Tibial nerve (tissue), 4 donors: ENCODE measurements around the gene UTS2R. TPM values are rescaled to one million over a fixed set of nuclear protein-coding genes. Genes with fewer than 3 reads are reported as not detected.
"Not testable (repeated sequence)": the region's sequence is repeated elsewhere in the genome, so short reads cannot be mapped to it uniquely, and the experiment has no call there.

ENCODE experiments used
- DNase-seq, 2 donors: peaks; one replicate each; pipeline ENCODE4 v3.0.0-alpha.2; 2019; ENCODE audit warnings: low spot score in 2 of 2
- H3K27ac ChIP-seq, 4 donors: fragments of 200-600 bp; sonication (generic) in 3 of 4; one replicate each; pipeline ENCODE4 v1.5.1; 2017 to 2019; ENCODE audit warnings: mild to moderate bottlenecking in 1 of 4
- H3K27me3 ChIP-seq, 2 donors: fragments of 200-600 bp; sonication (generic) in 1 of 2; one replicate each; pipeline versions ENCODE4 v1.5.1 to v1.6.0; 2017 to 2019
- H3K36me3 ChIP-seq, 3 donors: fragments of 200-600 bp; sonication (generic); one replicate each; pipeline ENCODE4 v1.5.1; 2018 to 2019
- H3K4me1 ChIP-seq, 4 donors: fragments of 200-600 bp; sonication (generic) in 3 of 4; one replicate each; pipeline ENCODE4 v1.5.1; 2017 to 2019
- H3K4me3 ChIP-seq, 4 donors: fragments of 200-600 bp; sonication (generic) in 3 of 4; one replicate each; pipeline ENCODE4 v1.5.1; 2017 to 2019; ENCODE audit warnings: mild to moderate bottlenecking in 1 of 4, moderate library complexity in 1 of 4
- H3K9me3 ChIP-seq, 4 donors: fragments of 200-600 bp; sonication (generic) in 3 of 4; one replicate each; pipeline ENCODE4 v1.5.1; 2017 to 2019
- CTCF ChIP-seq, 5 experiments: fragments of 200-600 bp in 3 of 5; fragments of 450-650 bp in 2 of 5; sonication (generic) in 3 of 5; IDR thresholded peaks; one replicate each; pipeline ENCODE4 v1.5.1; 2016 to 2019; ENCODE audit warnings: antibody characterized with exemption in 5 of 5, mild to moderate bottlenecking in 3 of 5, moderate library complexity in 2 of 5
- EP300 ChIP-seq, 2 donors: sonication (generic); formaldehyde crosslinking; IDR thresholded peaks; one replicate each; pipeline ENCODE4 v1.6.1; 2017; ENCODE audit warnings: antibody characterized with exemption in 2 of 2, mild to moderate bottlenecking in 1 of 2
- POLR2A ChIP-seq, 2 donors: fragments of 450-650 bp; IDR thresholded peaks; one replicate each; pipeline ENCODE4 v1.6.1; 2017; ENCODE audit warnings: antibody characterized with exemption in 2 of 2, mild to moderate bottlenecking in 2 of 2, moderate library complexity in 2 of 2
- WGBS, 2 donors: methylation state at CpG; one replicate each; pipeline ENCODE4 v1.1.5; 2018; 5-methylcytosine and 5-hydroxymethylcytosine counted together
- total RNA-seq, 4 donors: library from RNA; depleted of rRNA; stranded (reverse); fragments of >200 nt; gene quantifications; one replicate each; pipeline ENCODE4 v1.1.0, GENCODE V29; 2016

UTS2R gene
- total RNA-seq, 4 donors from 2014 or later: 0.20 TPM; not detected in 3

DNA sequence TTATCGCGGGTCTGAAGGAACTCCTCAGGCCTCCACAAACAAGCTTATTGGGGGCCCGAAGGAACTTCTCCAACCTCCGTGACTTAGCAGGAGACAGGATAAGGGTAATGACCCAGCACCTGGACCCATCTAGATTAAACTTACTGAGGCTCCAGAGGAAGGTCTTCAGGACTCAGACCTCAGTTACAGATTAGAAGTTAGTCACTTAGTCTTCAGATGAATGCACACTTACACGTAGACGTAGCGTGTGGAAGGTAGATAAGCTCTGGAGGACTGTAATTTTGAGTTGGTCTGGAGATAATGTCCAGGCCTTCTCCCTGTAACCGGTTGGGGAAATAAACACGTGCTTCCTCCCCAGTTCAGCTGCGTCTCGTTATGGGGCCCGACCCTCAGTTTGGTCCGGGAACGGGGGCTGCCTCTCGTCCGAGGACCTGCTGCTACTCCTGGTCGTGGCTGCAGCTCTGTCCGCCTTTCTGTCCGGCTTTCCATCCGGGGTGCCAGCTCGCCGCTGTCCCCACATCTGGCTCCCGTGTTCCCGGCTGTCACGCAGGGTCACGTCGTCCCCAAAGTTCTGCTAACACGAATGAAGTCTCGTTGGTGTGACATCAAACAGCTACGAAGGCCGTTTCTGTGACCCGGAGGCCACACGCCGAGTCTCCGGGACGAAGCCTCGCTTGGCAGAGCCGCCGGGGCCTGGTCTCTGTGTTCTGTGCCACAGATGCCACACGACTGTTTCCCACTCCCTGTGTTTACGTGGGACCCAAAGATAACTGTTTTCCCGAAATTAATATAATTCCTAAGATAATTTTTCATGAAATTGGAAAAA, 26.2 kb upstream of the UTS2R start:
- no peak overlapping the region for H3K4me3 ChIP-seq
- no peaks in the 10 kb centered on the region for H3K36me3 ChIP-seq
- peaks cover 0 to 4% (median 0%) of the 10 kb centered on the region in 4 donors for H3K9me3 ChIP-seq
- peaks cover 0 to 14% (median 0%) of the 10 kb centered on the region in 4 donors for H3K4me1 ChIP-seq
- peaks cover 0 to 16% of the 10 kb centered on the region in 2 donors for H3K27me3 ChIP-seq
- no peak overlapping the region for H3K27ac ChIP-seq
- TF ChIP-seq EP300 (IDR thresholded peaks at IDR 0.05): no peak
- no peak for TF ChIP-seq CTCF (IDR thresholded peaks at IDR 0.05)
- TF ChIP-seq POLR2A (IDR thresholded peaks at IDR 0.05): no peak
- DNase-seq: no peak
- 79 to 81% methylated on average over 36 to 42 of the region's 42 CpGs for WGBS, 2 donors

DNA sequence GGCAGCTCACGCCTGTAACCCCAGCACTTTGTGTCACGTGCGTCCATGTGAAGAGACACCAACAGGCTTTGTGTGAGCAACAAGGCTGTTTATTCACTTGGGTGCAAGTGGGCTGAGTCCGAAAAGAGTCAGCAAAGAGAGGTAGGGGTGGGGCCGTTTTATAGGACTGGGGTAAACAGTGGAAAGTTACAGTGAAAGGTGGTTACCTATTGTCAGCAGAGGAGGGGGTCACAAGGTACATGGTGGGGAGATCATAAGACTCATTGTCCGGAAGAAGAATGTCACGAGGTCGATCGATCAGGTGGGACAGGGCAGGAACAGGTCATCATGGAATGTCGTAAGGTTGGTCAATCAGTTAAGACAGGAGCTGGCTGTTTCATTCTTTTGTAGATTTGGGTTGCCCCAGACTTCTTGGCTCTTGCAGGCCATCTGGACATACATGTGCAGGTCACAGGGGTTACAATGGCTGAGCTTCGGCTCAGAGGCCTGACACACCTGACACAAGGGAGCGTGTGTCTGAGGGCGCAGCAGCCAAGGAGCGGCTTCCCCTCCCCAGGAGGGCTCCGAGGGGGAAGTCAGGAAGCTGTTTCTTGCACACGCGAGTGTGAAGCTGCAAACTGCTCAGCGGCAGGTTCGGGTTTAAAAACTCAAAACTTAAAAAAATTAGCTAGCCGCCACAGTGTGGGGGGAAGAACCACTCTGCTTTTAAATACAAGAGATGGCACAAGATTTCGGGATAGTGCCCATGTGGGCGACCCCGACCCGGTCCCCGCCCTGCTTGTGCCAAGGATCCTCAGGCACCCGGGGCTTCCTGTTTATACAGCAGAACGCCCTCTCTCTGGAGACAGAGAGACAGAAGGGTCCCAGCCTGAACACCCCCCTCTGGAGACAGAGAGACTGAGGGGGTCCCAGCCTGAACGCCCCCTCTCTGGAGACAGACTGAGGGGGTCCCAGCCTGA, 24.9 kb upstream of the UTS2R start:
- TF ChIP-seq CTCF (IDR thresholded peaks at IDR 0.05): no peak
- no peak for TF ChIP-seq EP300 (IDR thresholded peaks at IDR 0.05)
- no peak for TF ChIP-seq POLR2A (IDR thresholded peaks at IDR 0.05)
- H3K27me3 ChIP-seq: peaks cover 0 to 16% of the 10 kb centered on the region in 2 donors
- no peaks in the 10 kb centered on the region for H3K9me3 ChIP-seq
- no peak overlapping the region for H3K4me3 ChIP-seq
- no peak for DNase-seq
- no peak overlapping the region for H3K27ac ChIP-seq
- H3K36me3 ChIP-seq: no peaks in the 10 kb centered on the region
- 66% methylated on average over 27 to 28 of the region's 28 CpGs for WGBS, 2 donors
- H3K4me1 ChIP-seq: peaks cover 0 to 15% (median 1%) of the 10 kb centered on the region in 4 donors

DNA sequence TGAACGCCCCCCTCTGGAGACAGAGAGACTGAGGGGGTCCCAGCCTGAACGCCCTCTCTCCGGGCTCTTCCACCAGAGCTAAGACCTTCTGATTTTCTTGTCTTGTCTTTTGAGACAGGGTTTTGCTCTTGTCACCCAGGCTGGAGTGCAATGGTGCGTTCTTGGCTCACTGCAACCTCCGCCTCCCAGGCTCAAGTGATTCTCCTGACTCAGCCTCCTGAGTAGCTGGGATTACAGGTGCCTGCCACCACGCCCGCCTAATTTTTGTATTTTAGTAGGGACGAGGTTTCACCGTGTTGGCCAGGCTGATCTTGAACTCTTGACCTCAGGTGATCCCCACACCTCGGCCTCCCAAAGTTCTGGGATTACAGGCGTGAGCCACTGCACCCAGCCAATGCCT, 23.6 kb upstream of the UTS2R start:
- not testable (repeated sequence) for DNase-seq, H3K4me3 ChIP-seq, H3K9me3 ChIP-seq, H3K27ac ChIP-seq, H3K36me3 ChIP-seq
- Histone ChIP-seq H3K4me1 (peaks cover 0 to 21% (median 4%) of the 10 kb centered on the region in 4 donors), H3K27me3 (peaks cover 0 to 16% of the 10 kb centered on the region in 2 donors)
- 82 to 83% methylated on average over 9 to 11 of the region's 11 CpGs for WGBS, 2 donors

- Histone ChIP-seq H3K27ac (no peak overlapping the region), H3K9me3 (no peaks in the 10 kb centered on the region), H3K36me3 (no peaks in the 10 kb centered on the region), H3K4me3 (no peak overlapping the region), H3K27me3 (peaks cover 0 to 16% of the 10 kb centered on the region in 2 donors), H3K4me1 (peaks cover 0 to 21% (median 4%) of the 10 kb centered on the region in 4 donors)
- DNase-seq: no peak
- TF ChIP-seq POLR2A (IDR thresholded peaks at IDR 0.05): no peak
- TF ChIP-seq EP300 (IDR thresholded peaks at IDR 0.05): no peak
- TF ChIP-seq CTCF (IDR thresholded peaks at IDR 0.05): no peak
- 49 to 53% methylated on average over 9 of the region's 9 CpGs for WGBS, 2 donors
Observed at GRCh38 chr17:82348434-82348833, 23.1 kb upstream of the UTS2R start.

DNA sequence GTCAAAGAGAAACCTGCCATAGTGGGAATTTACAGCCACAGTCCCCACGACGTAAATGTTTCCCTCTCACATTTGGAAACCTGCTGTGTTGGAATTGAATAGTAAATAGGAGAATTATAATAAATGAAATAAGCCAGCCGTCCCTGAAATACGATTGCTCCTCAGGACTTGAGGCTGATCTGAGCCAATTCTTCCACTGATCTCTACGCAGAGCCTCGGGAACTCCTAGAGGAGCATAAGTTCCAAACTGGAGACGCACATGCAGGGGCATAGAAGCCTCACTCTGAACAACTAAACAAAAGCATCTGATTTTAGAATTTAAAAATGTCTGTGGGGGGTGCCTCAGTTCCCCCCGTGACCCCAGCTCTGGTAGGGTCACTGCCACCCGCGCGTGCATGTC, 22.7 kb upstream of the UTS2R start:
- no peak for TF ChIP-seq CTCF (IDR thresholded peaks at IDR 0.05)
- no peak for TF ChIP-seq EP300 (IDR thresholded peaks at IDR 0.05)
- TF ChIP-seq POLR2A (IDR thresholded peaks at IDR 0.05): no peak
- H3K27ac ChIP-seq: no peak overlapping the region
- H3K36me3 ChIP-seq: no peaks in the 10 kb centered on the region
- peaks cover 0 to 16% of the 10 kb centered on the region in 2 donors for H3K27me3 ChIP-seq
- no peak for DNase-seq
- H3K4me1 ChIP-seq: peaks cover 0 to 21% (median 4%) of the 10 kb centered on the region in 4 donors
- no peaks in the 10 kb centered on the region for H3K9me3 ChIP-seq
- no peak overlapping the region for H3K4me3 ChIP-seq
- 43 to 52% methylated on average over 11 of the region's 11 CpGs for WGBS, 2 donors
